OCI-LY3 (cell line): ENCODE measurements around the gene WWOX.

Experiments used
- CTCF ChIP-seq: fragments of 200-600, 300-600 bp; sonication (generic); IDR thresholded peaks from 2 replicates; pipeline ENCODE4 v1.5.1; 2014; ENCODE audit warnings: antibody characterized with exemption, low read length, low read depth
- EZH2phosphoT487 ChIP-seq: fragments of 200-600 bp; shearing (Covaris generic); IDR thresholded peaks from 2 replicates; pipeline ENCODE4 v1.6.1; 2018; ENCODE audit warnings: antibody characterized with exemption, mixed run types, low read depth

- no peak for TF ChIP-seq CTCF
- no peak for TF ChIP-seq EZH2phosphoT487
Observed at GRCh38 chr16:78838276-78838675, 738.8 kb downstream of the WWOX start.
